ELR (cell line): ENCODE measurements around the gene HMGN4.
A peak's percentile ranks its signal among the peaks of the same experiment; 100 is the strongest.

ENCODE experiments used
- DNase-seq: peaks from one replicate; pipeline ENCODE4 v3.0.0-alpha.2; 2015; ENCODE audit warnings: low read depth

HMGN4 gene

GRCh38 chr6:26578279-26578678 is 40.1 kb downstream of the HMGN4 start:
- DNase-seq = no peak

GRCh38 chr6:26578741-26579140 is 40.6 kb downstream of the HMGN4 start:
- no peak for DNase-seq

GRCh38 chr6:26581164-26581915 is 43.2 kb downstream of the HMGN4 start:
- DNase-seq = no peak

- DNase-seq = no peak
Measured at GRCh38 chr6:26588965-26589364, 50.8 kb downstream of the HMGN4 start.

- peak; percentile 50 for DNase-seq
Measured at GRCh38 chr6:26592649-26593048, 54.5 kb downstream of the HMGN4 start.

GRCh38 chr6:26593278-26594130 is 55.3 kb downstream of the HMGN4 start:
- no peak for DNase-seq

GRCh38 chr6:26594131-26594498 is 55.9 kb downstream of the HMGN4 start:
- DNase-seq = no peak

GRCh38 chr6:26594730-26595632 is 56.8 kb downstream of the HMGN4 start:
- peak; percentile 93 for DNase-seq

GRCh38 chr6:26595669-26596269 is 57.6 kb downstream of the HMGN4 start:
- DNase-seq = peak; percentile 94
